Lung microvascular endothelial cell (primary cell): ENCODE results near the gene KLK1. TPM values are rescaled to one million over a fixed set of nuclear protein-coding genes. Genes with fewer than 3 reads are reported as not detected.

ENCODE experiments used
- DNase-seq, 2 donors: peaks; one replicate each; pipeline versions ENCODE4 v3.0.0 to v3.0.0-alpha.2; 2010; ENCODE audit warnings: low read depth in 2 of 2
- total RNA-seq: library from RNA; depleted of rRNA; stranded (reverse); fragments of >200 nt; gene quantifications from 2 replicates; pipeline ENCODE4 v1.2.1, GENCODE V29; 2014

The KLK1 gene
- total RNA-seq, result not detected in 2 replicates

GRCh38 chr19:50823389-50824042 lies at the start of gene KLK1:
TSS of gene KLK1 (minus strand) at chr19:50823787. CDS start at chr19:50823748, 39 bp downstream.
- no peak for DNase-seq

GRCh38 chr19:50873056-50873455 lies 49.5 kb upstream of the KLK1 start, which contains the start of gene KLK2:
TSS of gene KLK2 (plus strand) at chr19:50873439. CDS start at chr19:50873474, 35 bp downstream.
- no peak for DNase-seq

DNA sequence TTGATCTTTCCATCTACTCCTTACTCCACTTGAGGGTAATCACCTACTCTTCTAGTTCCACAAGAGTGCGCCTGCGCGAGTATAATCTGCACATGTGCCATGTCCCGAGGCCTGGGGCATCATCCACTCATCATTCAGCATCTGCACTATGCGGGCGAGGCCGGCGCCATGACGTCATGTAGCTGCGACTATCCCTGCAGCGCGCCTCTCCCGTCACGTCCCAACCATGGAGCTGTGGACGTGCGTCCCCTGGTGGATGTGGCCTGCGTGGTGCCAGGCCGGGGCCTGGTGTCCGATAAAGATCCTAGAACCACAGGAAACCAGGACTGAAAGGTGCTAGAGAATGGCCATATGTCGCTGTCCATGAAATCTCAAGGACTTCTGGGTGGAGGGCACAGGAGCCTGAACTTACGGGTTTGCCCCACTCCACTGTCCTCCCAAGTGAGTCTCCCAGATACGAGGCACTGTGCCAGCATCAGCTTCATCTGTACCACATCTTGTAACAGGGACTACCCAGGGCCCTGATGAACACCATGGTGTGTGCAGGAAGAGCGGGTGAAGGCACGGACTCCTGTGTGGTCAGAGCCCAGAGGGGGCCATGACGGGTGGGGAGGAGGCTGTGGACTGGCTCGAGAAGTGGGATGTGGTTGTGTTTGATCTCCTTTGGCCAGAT lies 47.0 kb upstream of the KLK1 start:
- DNase-seq, result peak in 1 of 2 donors; percentile 23

DNA sequence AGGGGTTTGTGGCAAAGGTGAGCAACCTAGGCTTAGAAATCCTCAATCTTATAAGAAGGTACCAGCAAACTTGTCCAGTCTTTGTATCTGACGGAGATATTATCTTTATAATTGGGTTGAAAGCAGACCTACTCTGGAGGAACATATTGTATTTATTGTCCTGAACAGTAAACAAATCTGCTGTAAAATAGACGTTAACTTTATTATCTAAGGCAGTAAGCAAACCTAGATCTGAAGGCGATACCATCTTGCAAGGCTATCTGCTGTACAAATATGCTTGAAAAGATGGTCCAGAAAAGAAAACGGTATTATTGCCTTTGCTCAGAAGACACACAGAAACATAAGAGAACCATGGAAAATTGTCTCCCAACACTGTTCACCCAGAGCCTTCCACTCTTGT lies 45.9 kb upstream of the KLK1 start:
- no peak for DNase-seq

DNA sequence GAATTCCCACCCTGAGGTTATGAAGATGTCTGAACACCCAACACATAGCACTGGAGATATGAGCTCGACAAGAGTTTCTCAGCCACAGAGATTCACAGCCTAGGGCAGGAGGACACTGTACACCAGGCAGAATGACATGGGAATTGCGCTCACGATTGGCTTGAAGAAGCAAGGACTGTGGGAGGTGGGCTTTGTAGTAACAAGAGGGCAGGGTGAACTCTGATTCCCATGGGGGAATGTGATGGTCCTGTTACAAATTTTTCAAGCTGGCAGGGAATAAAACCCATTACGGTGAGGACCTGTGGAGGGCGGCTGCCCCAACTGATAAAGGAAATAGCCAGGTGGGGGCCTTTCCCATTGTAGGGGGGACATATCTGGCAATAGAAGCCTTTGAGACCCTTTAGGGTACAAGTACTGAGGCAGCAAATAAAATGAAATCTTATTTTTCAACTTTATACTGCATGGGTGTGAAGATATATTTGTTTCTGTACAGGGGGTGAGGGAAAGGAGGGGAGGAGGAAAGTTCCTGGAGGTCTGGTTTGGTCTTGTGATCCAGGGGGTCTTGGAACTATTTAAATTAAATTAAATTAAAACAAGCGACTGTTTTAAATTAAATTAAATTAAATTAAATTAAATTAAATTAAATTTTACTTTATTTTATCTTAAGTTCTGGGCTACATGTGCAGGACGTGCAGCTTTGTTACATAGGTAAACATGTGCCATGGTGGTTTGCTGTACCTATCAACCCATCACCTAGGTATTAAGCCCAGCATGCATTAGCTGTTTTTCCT lies 38.1 kb upstream of the KLK1 start:
- no peak for DNase-seq

GRCh38 chr19:50861010-50861409 lies 37.4 kb upstream of the KLK1 start:
- no peak for DNase-seq

- no peak for DNase-seq
Measured at GRCh38 chr19:50859849-50860248, 36.3 kb upstream of the KLK1 start.

- no peak for DNase-seq
Measured at GRCh38 chr19:50858886-50859285, 35.3 kb upstream of the KLK1 start.

DNA sequence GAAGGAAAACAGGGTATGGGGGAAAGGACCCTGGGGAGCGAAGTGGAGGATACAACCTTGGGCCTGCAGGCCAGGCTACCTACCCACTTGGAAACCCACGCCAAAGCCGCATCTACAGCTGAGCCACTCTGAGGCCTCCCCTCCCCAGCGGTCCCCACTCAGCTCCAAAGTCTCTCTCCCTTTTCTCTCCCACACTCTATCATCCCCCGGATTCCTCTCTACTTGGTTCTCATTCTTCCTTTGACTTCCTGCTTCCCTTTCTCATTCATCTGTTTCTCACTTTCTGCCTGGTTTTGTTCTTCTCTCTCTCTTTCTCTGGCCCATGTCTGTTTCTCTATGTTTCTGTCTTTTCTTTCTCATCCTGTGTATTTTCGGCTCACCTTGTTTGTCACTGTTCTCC lies 33.8 kb upstream of the KLK1 start:
- no peak for DNase-seq

DNA sequence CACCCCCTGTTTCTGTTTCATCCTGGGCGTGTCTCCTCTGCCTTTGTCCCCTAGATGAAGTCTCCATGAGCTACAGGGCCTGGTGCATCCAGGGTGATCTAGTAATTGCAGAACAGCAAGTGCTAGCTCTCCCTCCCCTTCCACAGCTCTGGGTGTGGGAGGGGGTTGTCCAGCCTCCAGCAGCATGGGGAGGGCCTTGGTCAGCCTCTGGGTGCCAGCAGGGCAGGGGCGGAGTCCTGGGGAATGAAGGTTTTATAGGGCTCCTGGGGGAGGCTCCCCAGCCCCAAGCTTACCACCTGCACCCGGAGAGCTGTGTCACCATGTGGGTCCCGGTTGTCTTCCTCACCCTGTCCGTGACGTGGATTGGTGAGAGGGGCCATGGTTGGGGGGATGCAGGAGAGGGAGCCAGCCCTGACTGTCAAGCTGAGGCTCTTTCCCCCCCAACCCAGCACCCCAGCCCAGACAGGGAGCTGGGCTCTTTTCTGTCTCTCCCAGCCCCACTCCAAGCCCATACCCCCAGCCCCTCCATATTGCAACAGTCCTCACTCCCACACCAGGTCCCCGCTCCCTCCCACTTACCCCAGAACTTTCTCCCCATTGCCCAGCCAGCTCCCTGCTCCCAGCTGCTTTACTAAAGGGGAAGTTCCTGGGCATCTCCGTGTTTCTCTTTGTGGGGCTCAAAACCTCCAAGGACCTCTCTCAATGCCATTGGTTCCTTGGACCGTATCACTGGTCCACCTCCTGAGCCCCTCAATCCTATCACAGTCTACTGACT lies 31.2 kb upstream of the KLK1 start, which contains the start of gene KLK3:
KLK3 (plus strand) TSS at position 280 of the 775 bp plus-strand sequence; CDS start at position 321, 41 bp downstream.
- DNase-seq, result no peak

- no peak for DNase-seq
Measured at GRCh38 chr19:50851620-50852019, 28.0 kb upstream of the KLK1 start.

DNA sequence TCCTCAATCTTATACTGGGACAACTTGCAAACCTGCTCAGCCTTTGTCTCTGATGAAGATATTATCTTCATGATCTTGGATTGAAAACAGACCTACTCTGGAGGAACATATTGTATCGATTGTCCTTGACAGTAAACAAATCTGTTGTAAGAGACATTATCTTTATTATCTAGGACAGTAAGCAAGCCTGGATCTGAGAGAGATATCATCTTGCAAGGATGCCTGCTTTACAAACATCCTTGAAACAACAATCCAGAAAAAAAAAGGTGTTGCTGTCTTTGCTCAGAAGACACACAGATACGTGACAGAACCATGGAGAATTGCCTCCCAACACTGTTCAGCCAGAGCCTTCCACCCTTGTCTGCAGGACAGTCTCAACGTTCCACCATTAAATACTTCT lies 27.2 kb upstream of the KLK1 start:
- DNase-seq, result no peak

DNA sequence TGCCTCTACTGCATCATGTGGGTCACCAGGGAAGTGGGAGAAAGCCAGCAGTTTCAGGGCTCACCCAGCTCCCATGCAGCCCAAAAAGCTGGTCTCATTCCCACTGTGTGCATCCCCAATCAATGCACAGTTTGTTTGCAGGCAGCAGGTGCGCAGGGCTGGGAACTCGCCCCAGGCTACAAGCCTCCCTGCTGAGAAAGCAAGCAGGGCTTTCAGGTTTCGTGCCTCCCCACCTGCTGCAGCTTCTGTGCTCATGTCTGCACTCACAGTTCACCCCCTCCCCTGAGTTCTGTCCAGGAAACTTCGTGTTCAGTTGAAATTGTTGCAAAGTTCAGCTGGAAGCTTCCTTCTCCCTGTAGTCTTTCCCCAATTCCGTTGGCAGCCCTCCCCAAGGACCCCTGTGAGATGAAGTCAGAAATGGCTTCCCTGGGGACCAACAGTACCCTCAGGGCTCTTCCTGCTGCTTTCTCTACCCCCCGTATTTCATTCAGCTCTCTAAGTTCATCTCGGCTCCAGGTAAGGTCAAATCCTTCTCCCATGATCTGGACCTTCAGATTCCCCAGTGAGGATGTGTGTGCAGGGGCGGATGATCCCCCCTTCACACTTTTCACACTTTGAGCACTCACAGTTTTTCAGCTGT lies 20.8 kb upstream of the KLK1 start:
- DNase-seq, result no peak

DNA sequence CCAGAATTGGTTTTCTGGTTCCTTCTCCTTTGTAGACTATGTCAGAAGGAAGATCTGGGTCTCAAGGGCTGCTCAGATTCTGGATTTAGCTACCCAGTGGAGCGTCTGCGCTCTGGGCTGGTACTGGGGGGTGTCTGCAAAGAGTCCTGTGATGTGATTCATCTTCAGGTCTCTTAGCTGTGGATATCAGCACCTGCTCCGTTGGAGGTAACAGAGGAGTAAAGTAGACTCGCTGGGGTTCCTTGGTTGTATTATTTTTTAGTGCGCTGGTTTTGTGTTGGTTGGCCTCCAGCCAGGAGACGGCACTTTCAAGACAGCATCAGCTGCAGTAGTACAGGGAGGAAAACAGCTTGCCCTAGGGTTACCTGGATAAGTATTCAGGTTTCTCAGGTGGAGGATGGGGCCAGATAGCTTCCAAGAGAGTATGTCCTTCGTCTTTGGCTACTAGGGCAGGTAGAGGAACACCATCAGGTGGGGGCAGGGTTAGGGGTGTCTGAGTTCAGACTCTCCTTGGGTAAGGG lies 20.2 kb upstream of the KLK1 start:
- DNase-seq, result no peak

DNA sequence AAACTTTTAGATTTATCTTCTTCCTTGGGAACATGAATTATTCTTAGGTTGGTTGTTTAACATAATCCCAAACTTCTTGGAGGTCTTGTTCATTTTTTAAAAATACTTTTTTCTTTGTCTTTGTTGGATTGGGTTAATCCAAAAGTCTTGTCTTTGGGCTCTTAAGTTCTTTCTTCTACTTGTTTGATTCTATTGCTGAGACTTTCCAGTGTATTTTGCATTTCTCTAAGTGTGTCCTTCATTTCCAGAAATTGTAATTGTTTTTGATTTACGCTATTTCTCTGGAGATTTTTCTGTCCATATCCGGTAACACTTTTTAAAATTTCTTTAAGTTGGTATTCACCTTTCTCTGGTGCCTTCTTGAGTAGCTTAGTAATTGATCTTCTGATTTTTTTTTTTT lies 19.6 kb upstream of the KLK1 start:
- DNase-seq, result no peak

DNA sequence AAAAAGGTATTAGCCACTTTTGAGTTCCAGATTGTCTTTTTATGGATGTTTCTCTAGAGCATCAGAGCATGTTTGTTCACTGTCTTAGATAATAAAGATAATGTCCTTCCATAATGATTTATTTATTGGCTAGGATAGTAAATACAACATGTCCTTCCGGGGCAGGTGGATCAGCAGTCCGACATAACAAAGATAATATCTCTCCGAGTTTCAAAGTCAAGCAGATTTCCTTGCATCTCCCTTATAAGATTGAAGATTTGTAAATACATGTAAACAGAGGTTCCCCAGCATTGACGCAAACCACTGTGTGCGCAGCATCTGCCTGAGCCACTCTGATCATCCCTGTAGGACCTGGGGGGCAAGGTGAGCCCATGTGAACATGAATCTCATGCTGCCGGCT lies 18.5 kb upstream of the KLK1 start:
- no peak for DNase-seq

GRCh38 chr19:50839712-50840655 lies 16.4 kb upstream of the KLK1 start:
- DNase-seq, result no peak

GRCh38 chr19:50838239-50838638 lies 14.7 kb upstream of the KLK1 start:
- DNase-seq, result no peak

GRCh38 chr19:50837300-50837699 lies 13.7 kb upstream of the KLK1 start:
- DNase-seq, result no peak
